K562 (cell line): Measurements from ENCODE around the gene FGF11. TPM values are rescaled to one million over a fixed set of nuclear protein-coding genes. Genes with fewer than 3 reads are reported as not detected.
A peak's percentile ranks its signal among the peaks of the same experiment; 100 is the strongest.

Experiments used
- ATF1 ChIP-seq, 2 experiments: fragments of 450-650 bp in 1 of 2; IDR thresholded peaks; 2 replicates each; pipeline ENCODE4 v1.6.1; 2016; ENCODE audit warnings: missing compliant biosample characterization in 1 of 2, missing genetic modification characterization in 1 of 2
- ATF7 ChIP-seq: fragments of 450-650 bp; IDR thresholded peaks from 2 replicates; pipeline ENCODE4 v1.7.1; 2014; ENCODE audit warnings: mild to moderate bottlenecking, moderate library complexity
- EGR1 ChIP-seq: fragments of 450-650 bp; conservative IDR thresholded peaks from 2 replicates; pipeline ENCODE4 v1.6.1; 2017; ENCODE audit warnings: mild to moderate bottlenecking
- HNRNPLL ChIP-seq: fragments of 200-400 bp; formaldehyde crosslinking; IDR thresholded peaks from 2 replicates; pipeline ENCODE4 v1.6.1; 2017; ENCODE audit warnings: low read length, low read depth, mild to moderate bottlenecking; ENCODE audit not compliant: poor library complexity, severe bottlenecking
- NONO ChIP-seq, 2 experiments: fragments of 200-400 bp in 1 of 2; fragments of 450-650 bp in 1 of 2; formaldehyde crosslinking in 1 of 2; IDR thresholded peaks; 2 replicates each; pipeline ENCODE4 v1.6.1; 2017; ENCODE audit warnings: low read depth in 2 of 2, mild to moderate bottlenecking in 2 of 2, moderate library complexity in 2 of 2, low read length in 1 of 2
- POLR2G ChIP-seq: fragments of 200-400 bp; formaldehyde crosslinking; IDR thresholded peaks from 2 replicates; pipeline ENCODE4 v1.6.1; 2017; ENCODE audit warnings: low read depth, mild to moderate bottlenecking, antibody characterized with exemption, low read length, moderate library complexity
- UBTF ChIP-seq, 2 experiments: IDR thresholded peaks; 2 replicates each; pipeline ENCODE4 v1.6.1; 2012; ENCODE audit warnings: improper control_type of control experiment in 2 of 2, low read depth in 2 of 2, low read length in 2 of 2, borderline replicate concordance in 1 of 2
- polyA plus RNA-seq, 8 experiments: library from polyadenylated mRNA; depleted of rRNA in 4 of 8; stranded (reverse) in 5 of 8; unstranded in 3 of 8; fragments of >200 nt; fragmentation: Nextera tagmentation in 2 of 8; fragmentation: Illumina TruSeq in 1 of 8; extraction: Ambion mirVana in 2 of 8; extraction: Trizol in 1 of 8; gene quantifications; 2 replicates each; pipeline versions ENCODE4 v1.2.1 to v1.2.3, GENCODE V29; 2011 to 2014; ENCODE audit warnings: inconsistent platforms in 1 of 8, missing spikeins in 1 of 8
- total RNA-seq, 7 experiments: library from RNA; depleted of rRNA in 6 of 7; stranded (reverse); fragments of >200 nt in 6 of 7; fragmentation: Illumina TruSeq in 2 of 7; extraction: Trizol in 2 of 7; gene quantifications; 2 replicates each; pipeline versions ENCODE4 v1.2.1 to v1.2.3, GENCODE V29; 2011 to 2021; ENCODE audit warnings: low replicate concordance in 1 of 7
- TF ChIP-seq, protein P1 (sequence below): sonication (generic); formaldehyde crosslinking; IDR thresholded peaks from 2 replicates; pipeline ENCODE4 v1.4.0; 2020; ENCODE audit warnings: mild to moderate bottlenecking, missing genetic modification reagents

Gene FGF11
- total and polyA plus RNA-seq, 9 of the 15 experiments (the other 6 are each of a cell fraction or from before 2014, with no cell fraction given), result 1.2 to 7.5 (median 3.0) TPM

- TF ChIP-seq UBTF (IDR thresholded peaks at IDR 0.05; ENCODE audit: borderline replicate concordance in 1 of 2, low read depth in 2 of 2, low read length in 2 of 2), result 0 out of 4 replicates have a peak, but pooled peaks of 1 of the 2 experiments have one; percentile 68
- peak; percentile 77 for TF ChIP-seq POLR2G
- TF ChIP-seq, protein P1, sequence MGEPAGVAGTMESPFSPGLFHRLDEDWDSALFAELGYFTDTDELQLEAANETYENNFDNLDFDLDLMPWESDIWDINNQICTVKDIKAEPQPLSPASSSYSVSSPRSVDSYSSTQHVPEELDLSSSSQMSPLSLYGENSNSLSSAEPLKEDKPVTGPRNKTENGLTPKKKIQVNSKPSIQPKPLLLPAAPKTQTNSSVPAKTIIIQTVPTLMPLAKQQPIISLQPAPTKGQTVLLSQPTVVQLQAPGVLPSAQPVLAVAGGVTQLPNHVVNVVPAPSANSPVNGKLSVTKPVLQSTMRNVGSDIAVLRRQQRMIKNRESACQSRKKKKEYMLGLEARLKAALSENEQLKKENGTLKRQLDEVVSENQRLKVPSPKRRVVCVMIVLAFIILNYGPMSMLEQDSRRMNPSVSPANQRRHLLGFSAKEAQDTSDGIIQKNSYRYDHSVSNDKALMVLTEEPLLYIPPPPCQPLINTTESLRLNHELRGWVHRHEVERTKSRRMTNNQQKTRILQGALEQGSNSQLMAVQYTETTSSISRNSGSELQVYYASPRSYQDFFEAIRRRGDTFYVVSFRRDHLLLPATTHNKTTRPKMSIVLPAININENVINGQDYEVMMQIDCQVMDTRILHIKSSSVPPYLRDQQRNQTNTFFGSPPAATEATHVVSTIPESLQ, result 0 out of 2 replicates have a peak, but pooled peaks have one; percentile 58
- peak; percentile 95 for TF ChIP-seq HNRNPLL
- no peak for TF ChIP-seq NONO (IDR thresholded peaks at IDR 0.05; ENCODE audit: low read depth in 2 of 2, low read length in 1 of 2)
- no peak for TF ChIP-seq ATF7
- TF ChIP-seq EGR1, result peak; percentile 80
- TF ChIP-seq ATF1 (CRISPR knock-in tag; IDR thresholded peaks at IDR 0.05), result no peak
- TF ChIP-seq ATF1 (tag; IDR thresholded peaks at IDR 0.05), result 0 out of 2 replicates have a peak, but pooled peaks have one; percentile 2
Measured at GRCh38 chr17:7435676-7436555, 3.4 kb upstream of the FGF11 start (continued).
